ENCODE results near the gene NSFL1C. TPM values are rescaled to one million over a fixed set of nuclear protein-coding genes. Genes with fewer than 3 reads are reported as not detected.

The NSFL1C gene
- total RNA-seq, 1 donor = 28.1 TPM

DNA sequence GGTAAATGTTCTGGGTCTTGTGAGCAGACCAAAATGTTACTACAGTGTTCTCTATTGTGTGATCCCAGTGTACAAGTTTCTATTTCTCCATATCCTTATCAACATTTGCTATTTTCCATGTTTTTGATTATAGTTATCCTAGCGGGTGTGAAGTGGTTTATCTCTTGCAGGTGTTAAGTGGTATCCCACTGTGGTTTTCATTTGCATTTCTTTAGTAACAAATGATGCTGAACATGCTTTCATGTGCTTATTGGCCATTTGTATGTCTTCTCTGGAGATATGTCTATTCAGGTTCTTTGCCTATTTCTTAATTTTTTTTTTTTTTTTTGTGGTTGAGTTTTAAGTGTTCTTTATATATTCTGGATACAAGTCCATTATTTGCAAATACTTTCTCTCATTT, 35.5 kb downstream of the NSFL1C start:
- Histone ChIP-seq H3K4me1 (ENCODE audit: insufficient read depth, low read length) (peaks cover 20% of the 10 kb centered on the region), H3K4me3 (ENCODE audit: low read length) (no peak overlapping the region), H3K9me3 (ENCODE audit: low read depth, low read length) (no peaks in the 10 kb centered on the region), H3K27me3 (ENCODE audit: insufficient read depth, low read length) (peaks cover 6% of the 10 kb centered on the region)

DNA sequence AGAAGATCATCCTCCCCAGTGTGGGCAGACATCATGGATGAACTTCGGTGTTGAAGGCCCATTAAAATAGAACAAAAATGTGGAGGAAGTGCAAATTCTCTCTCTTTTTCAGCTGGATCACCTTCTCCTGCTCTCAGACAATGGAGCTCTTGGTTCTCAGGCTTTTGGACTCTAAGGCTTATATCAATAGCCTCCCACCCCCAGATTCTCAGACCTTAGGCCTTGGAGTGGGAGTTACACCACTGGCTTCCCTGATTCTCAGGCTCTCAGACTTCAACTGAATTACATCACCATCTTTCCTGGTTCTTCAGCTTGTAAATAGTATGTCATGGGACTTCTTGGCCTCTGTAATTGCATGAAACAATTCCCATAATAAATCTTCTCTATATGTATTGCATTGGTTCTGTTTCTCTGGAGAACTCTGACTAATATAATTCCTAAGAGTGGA, 36.6 kb downstream of the NSFL1C start:
- no peaks in the 10 kb centered on the region for H3K9me3 ChIP-seq (ENCODE audit: low read depth, low read length)
- H3K27me3 ChIP-seq (ENCODE audit: insufficient read depth, low read length) = peaks cover 6% of the 10 kb centered on the region
- peaks cover 15% of the 10 kb centered on the region for H3K4me1 ChIP-seq (ENCODE audit: insufficient read depth, low read length)
- H3K4me3 ChIP-seq (ENCODE audit: low read length) = no peak overlapping the region

DNA sequence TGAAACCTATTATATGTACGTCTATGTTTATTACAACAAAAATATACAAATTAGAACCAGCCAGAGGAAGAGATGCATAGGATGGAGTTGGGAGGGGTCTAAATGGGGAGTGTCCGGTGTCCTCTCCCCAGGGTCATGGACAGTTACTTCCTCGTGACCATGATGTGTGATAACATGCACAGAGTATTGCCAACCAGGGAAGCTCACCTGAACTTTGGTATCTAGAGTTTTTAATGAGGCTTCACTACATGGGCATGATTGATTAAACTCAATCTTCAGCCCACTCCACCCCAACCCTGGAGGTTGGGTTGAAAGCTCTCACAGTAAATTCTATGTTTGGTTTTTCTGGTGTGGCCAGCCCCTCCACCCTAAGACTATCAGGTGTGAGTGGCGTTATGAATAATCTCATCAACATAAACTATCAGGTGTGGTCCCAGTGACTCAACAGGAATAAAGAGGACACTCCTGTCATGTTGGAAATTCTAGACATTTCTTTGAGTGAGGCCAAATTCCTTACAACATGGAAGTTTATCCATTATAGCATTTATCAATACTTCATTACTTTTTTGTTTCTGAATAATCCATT, 37.4 kb downstream of the NSFL1C start:
- no peaks in the 10 kb centered on the region for H3K9me3 ChIP-seq (ENCODE audit: low read depth, low read length)
- no peak overlapping the region for H3K4me3 ChIP-seq (ENCODE audit: low read length)
- peaks cover 8% of the 10 kb centered on the region for H3K4me1 ChIP-seq (ENCODE audit: insufficient read depth, low read length)
- H3K27me3 ChIP-seq (ENCODE audit: insufficient read depth, low read length) = peaks cover 6% of the 10 kb centered on the region

DNA sequence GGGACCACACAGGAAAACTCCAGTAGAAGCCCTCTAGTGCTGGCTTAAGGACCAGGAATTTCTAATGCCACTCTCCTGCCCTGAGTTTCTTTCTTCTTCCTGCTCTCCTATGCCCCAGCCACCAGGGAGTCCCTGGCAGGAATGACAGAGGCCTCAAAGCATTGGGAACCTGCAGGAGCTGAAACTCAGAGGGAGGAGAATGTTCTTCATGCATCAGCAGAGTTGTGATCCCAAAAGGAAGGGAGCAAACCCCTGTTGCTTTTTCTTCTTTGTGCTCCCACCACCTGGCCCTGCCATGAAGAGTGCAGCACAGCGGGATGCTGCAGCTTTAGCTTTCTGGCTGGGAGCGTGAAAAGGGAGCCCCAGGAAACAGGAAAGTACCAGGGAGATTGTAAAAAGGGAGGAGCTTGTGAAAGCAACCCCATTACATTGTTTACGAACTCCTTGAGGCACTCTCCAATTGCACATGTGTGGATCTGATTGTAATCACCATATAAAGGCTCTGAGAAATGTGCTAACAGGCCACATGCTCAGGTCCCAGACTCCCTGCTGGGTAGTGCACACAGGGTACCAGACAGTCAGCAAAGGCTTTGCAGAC, 39.1 kb downstream of the NSFL1C start:
- H3K4me3 ChIP-seq (ENCODE audit: low read length) = no peak overlapping the region
- H3K4me1 ChIP-seq (ENCODE audit: insufficient read depth, low read length) = peaks cover 4% of the 10 kb centered on the region
- no peaks in the 10 kb centered on the region for H3K9me3 ChIP-seq (ENCODE audit: low read depth, low read length)
- peaks cover 4% of the 10 kb centered on the region for H3K27me3 ChIP-seq (ENCODE audit: insufficient read depth, low read length)

DNA sequence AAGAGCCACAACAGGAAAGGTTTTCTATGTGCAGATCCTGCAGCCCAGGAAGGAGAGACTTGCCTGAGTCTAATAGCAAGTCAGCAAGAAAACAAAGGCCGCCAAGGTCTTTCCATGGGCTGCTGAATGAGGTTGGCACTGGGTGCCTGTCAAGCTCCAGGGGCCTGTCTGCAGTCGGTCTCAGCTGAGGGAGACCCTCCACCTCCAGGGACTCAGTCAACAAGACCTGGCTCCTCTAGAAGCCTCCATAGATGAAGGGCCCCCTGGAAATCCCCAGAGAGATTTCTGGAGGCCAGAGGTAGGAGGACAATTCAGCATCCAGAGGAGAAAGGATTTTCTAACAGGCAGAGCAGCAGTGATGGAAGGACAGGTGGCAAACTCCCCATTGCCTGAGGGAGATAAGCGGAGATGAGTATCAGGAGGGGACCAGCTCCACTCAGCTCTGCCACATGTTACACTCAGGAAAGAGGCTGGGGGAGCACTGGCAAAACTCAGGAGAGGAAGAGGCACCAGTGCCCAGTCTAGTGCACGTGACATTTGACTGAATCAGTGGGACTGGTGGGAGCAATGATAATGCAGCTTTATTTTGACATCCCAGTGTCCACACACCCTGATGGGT, 40.3 kb downstream of the NSFL1C start:
- Histone ChIP-seq H3K27me3 (ENCODE audit: insufficient read depth, low read length) (peaks cover 4% of the 10 kb centered on the region), H3K9me3 (ENCODE audit: low read depth, low read length) (peaks cover under 1% of the 10 kb centered on the region), H3K4me1 (ENCODE audit: insufficient read depth, low read length) (peaks cover 4% of the 10 kb centered on the region), H3K4me3 (ENCODE audit: low read length) (no peak overlapping the region)

DNA sequence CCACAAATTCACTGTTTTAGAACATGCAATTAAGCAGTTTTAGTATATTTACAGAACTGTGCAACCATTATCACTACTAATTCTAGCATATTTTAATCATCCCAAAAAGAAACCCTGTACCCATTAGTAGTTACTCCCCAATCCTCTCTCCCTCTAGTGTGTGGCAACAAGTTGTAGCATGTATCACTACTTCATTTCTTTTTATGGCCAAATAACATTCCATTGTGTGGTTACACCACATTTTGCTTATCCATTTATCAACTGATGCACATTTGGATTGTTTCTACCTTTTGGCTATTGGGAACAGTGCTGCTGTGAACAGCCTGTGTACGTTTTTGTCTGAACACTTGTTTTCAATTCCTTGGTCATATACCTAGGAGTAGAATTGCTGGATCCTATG, 42.3 kb downstream of the NSFL1C start:
- H3K27me3 ChIP-seq (ENCODE audit: insufficient read depth, low read length) = no peaks in the 10 kb centered on the region

DNA sequence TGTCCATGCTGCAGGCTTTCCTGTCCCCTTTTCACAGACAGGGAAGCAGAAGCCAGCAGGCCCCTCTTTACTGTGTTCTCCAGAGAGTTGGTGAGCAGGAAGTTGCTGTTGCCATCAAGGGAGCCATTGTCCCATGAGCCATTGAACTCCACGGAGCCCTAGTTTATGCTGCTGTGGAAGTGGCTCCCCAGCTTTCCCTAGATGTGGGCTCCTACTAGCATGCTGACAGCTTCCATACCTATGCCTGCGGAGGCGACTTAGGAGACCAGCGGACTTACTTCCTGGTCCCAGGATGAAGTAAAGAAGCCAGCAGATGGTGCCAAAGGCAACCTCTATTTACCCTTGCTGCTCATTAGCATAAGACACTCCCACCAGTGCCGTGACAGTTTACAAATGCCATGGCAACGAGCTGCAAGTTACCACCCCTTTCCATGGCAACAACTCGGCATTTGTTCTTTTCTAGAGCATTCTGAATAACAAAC, 43.0 kb downstream of the NSFL1C start:
- Histone ChIP-seq H3K27me3 (ENCODE audit: insufficient read depth, low read length) (no peaks in the 10 kb centered on the region), H3K4me1 (ENCODE audit: insufficient read depth, low read length) (peaks cover 4% of the 10 kb centered on the region), H3K9me3 (ENCODE audit: low read depth, low read length) (peaks cover 9% of the 10 kb centered on the region), H3K4me3 (ENCODE audit: low read length) (no peak overlapping the region)

More for the DNA sequence above, 42.3 kb downstream of the NSFL1C start:
- Histone ChIP-seq H3K9me3 (ENCODE audit: low read depth, low read length) (peaks cover 9% of the 10 kb centered on the region), H3K4me3 (ENCODE audit: low read length) (no peak overlapping the region), H3K4me1 (ENCODE audit: insufficient read depth, low read length) (peaks cover 4% of the 10 kb centered on the region)

DNA sequence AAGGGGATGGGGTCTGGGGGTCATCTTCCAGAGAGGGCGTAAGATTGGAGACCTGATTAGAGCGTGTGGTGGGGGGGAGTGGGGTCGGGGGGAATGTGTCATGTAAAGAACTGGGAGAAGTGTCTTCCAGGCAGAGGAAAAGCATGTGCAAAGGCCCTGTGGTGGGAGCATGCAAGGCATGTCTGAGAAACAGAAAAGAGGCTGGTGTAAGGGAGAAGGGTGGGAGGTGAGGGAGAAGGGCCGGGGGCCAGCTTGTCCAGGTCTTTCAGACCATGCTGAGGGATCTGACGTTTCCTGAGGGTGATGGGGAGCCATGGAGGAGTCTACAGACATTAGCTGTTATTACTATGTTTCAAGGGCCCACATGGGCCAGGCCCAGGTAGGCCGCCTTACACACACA, 43.4 kb downstream of the NSFL1C start:
- peaks cover 4% of the 10 kb centered on the region for H3K4me1 ChIP-seq (ENCODE audit: insufficient read depth, low read length)
- H3K27me3 ChIP-seq (ENCODE audit: insufficient read depth, low read length) = no peaks in the 10 kb centered on the region
- no peak overlapping the region for H3K4me3 ChIP-seq (ENCODE audit: low read length)
- peaks cover 9% of the 10 kb centered on the region for H3K9me3 ChIP-seq (ENCODE audit: low read depth, low read length)

DNA sequence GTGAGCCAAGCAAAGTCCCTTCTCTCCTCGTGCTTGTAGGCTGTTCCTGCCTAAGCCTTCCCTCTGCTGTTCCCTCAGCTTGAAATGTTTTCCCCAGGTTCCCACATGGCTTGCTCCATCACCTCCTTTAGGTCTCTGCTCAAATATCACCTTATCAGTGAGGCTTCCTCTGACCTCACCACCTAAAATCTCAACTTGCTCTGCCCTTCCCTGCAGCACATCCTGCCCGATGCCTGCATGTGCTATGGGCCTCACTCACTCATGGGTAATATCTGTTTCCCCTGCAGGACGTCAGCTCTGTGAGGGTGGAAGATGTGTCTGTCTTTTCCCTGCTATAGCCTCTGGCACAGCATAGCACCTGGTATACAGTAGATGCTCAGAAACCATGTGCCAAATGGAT, 43.9 kb downstream of the NSFL1C start:
- H3K9me3 ChIP-seq (ENCODE audit: low read depth, low read length) = peaks cover 9% of the 10 kb centered on the region
- H3K4me3 ChIP-seq (ENCODE audit: low read length) = no peak overlapping the region
- H3K27me3 ChIP-seq (ENCODE audit: insufficient read depth, low read length) = no peaks in the 10 kb centered on the region
- peaks cover 4% of the 10 kb centered on the region for H3K4me1 ChIP-seq (ENCODE audit: insufficient read depth, low read length)

DNA sequence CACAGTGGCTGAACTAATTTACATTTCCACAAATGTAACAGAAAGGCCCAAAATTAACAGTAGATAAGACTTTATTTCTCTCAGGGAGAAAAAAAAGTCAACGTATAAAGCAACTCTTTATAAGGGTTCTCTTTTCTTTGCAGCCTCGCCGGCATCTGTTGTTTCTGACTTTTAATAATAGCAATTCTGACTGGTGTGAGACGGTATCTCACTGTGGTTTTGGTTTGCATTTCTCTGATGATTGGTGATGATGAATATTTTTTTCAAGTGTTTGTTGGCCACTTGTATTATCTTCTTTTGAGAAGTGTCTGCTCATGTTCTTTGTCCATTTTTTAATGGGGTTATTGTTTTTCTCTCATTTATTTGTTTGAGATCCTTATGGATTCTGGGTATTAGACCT, 46.6 kb downstream of the NSFL1C start:
- Histone ChIP-seq H3K4me3 (ENCODE audit: low read length) (no peak overlapping the region), H3K27me3 (ENCODE audit: insufficient read depth, low read length) (no peaks in the 10 kb centered on the region), H3K4me1 (ENCODE audit: insufficient read depth, low read length) (peaks cover 4% of the 10 kb centered on the region), H3K9me3 (ENCODE audit: low read depth, low read length) (peaks cover 9% of the 10 kb centered on the region)

DNA sequence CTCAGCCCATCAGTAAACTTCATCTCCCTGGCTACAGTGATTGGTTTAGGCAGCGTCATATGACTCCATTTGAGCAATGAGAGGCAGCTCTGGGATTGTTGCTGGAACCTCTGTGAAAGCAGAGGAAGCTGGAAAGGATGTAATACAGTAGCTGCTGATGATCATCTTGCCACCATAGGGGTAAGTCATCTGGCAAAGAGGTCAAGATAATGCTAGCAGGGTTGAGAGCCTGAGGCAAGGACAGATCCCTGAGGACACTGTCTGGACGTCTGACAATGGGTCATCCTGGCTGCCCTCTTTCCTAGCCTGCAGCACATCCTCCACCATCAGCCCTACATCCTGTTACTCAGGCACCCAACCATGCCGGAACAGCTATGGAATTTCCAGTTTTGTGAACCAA, 48.3 kb downstream of the NSFL1C start:
- no peaks in the 10 kb centered on the region for H3K27me3 ChIP-seq (ENCODE audit: insufficient read depth, low read length)
- no peak overlapping the region for H3K4me3 ChIP-seq (ENCODE audit: low read length)
- peaks cover 9% of the 10 kb centered on the region for H3K9me3 ChIP-seq (ENCODE audit: low read depth, low read length)
- H3K4me1 ChIP-seq (ENCODE audit: insufficient read depth, low read length) = peaks cover 4% of the 10 kb centered on the region

DNA sequence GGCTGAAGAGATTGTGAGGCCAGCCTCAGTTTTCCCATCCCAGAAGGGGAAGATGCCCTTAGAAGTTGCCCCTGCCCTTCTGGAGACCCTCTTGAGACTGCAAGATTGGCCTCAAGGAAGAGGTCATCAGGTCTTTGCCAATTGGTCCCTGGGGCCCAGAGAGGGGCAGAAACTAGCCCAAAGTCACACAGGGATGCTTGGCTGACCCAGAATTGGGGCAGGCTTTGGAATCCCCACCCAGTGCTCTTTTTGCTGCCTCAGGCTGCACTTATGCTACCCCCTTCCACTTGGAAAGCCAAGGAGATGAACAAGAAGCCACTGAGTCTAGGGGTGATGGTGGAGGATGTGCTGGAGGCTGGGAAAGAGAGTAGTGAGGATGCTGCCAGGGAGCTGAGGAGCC, 48.9 kb downstream of the NSFL1C start:
- H3K9me3 ChIP-seq (ENCODE audit: low read depth, low read length) = peaks cover 9% of the 10 kb centered on the region
- H3K4me1 ChIP-seq (ENCODE audit: insufficient read depth, low read length) = peaks cover 2% of the 10 kb centered on the region
- H3K4me3 ChIP-seq (ENCODE audit: low read length) = no peak overlapping the region
- H3K27me3 ChIP-seq (ENCODE audit: insufficient read depth, low read length) = no peaks in the 10 kb centered on the region

DNA sequence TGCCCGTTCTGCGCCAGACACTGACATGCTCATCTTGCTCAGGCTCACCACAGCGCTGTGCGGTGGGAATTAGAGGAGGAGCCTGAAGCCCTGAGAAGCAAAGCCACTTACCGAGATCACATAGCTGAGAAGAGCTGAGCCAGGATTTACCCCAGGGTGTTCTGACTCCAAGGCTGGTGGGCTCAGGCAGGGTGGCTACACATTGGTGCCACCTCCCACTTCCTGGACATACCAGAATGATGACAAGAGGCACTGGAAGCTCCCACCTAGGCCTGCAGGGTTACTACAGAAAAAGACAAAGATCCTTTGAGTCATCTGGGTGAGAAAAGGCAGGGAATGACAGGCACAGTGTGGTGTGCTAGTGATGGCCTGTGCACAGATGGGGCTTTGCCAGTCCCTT, 49.4 kb downstream of the NSFL1C start:
- peaks cover 9% of the 10 kb centered on the region for H3K9me3 ChIP-seq (ENCODE audit: low read depth, low read length)
- H3K4me1 ChIP-seq (ENCODE audit: insufficient read depth, low read length) = no peaks in the 10 kb centered on the region
- H3K27me3 ChIP-seq (ENCODE audit: insufficient read depth, low read length) = no peaks in the 10 kb centered on the region
- H3K4me3 ChIP-seq (ENCODE audit: low read length) = no peak overlapping the region

DNA sequence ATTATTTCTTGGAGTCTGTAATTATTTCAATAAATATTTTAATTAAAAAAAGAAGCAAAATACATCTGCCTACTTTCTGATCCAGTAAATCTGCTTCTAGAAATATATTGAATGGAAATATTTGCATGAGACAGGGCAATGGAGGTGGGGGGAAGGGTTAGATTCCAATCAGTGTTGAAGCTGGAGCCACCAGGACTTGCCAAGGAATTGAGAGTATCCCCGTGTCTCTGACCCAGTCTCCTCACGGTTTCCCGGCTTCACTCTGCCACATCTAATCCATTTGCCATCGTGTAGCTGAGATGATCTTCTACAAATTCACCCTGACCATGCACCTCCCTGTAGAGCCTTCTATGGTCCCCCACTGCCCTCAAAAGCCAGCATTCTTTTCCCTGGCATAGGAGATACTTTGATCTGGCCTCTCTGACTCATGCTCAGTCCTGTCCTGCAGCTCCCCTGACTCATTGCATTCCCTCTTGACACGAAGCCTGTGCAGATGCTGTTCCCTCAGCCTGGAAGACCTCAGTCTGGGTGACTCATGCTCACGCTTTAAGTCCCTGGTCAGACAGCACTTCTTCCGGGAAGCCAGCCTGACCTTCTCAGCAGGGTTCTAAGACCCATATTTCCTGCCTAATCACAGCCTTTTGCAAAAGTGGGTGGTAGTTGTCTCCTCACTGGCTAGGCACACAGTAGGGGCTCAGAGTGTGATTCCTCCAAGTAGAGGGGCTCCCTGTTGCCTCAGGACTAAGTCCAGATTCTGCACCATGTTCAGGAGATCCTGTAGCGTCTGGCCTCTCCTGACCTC, 50.8 kb downstream of the NSFL1C start:
- peaks cover 3% of the 10 kb centered on the region for H3K9me3 ChIP-seq (ENCODE audit: low read depth, low read length)
- no peaks in the 10 kb centered on the region for H3K4me1 ChIP-seq (ENCODE audit: insufficient read depth, low read length)
- no peaks in the 10 kb centered on the region for H3K27me3 ChIP-seq (ENCODE audit: insufficient read depth, low read length)
- H3K4me3 ChIP-seq (ENCODE audit: low read length) = no peak overlapping the region

DNA sequence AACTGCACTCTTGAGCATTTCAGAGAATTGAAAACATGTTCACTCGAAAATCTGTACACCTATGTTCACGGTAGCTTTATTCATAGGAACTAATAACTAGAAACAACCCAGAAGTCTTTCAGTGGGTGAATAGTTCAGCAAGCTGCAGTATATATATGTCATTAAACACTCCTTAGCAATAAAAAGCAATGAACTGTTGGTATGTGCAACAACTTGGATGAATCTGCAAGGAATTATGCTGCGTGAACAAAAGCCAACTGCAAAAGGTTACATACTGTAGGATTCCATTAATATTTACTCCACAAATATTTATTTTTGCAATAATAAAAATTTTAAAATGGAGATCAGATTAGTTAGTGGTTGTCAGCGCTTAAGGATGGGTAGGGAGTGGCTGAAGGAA, 51.7 kb downstream of the NSFL1C start:
- Histone ChIP-seq H3K27me3 (ENCODE audit: insufficient read depth, low read length) (no peaks in the 10 kb centered on the region), H3K4me1 (ENCODE audit: insufficient read depth, low read length) (no peaks in the 10 kb centered on the region), H3K9me3 (ENCODE audit: low read depth, low read length) (no peaks in the 10 kb centered on the region), H3K4me3 (ENCODE audit: low read length) (no peak overlapping the region)

All from mononuclear cell (primary cell).